C4-2B (cell line): ENCODE measurements around the gene RHBDL1.
A peak's percentile ranks its signal among the peaks of the same experiment; 100 is the strongest.

Experiments
- H3K27ac ChIP-seq: fragments of 450-650 bp; 2 replicates; pipeline ENCODE4 v1.5.1; 2017
- ZFX ChIP-seq: fragments of 450-650 bp; IDR thresholded peaks from 2 replicates; pipeline ENCODE4 v1.6.1; 2017
- TF ChIP-seq, protein P1 (sequence below): fragments of 450-650 bp; conservative IDR thresholded peaks from 2 replicates; pipeline ENCODE4 v1.5.1; 2017; ENCODE audit warnings: mild to moderate bottlenecking

Gene RHBDL1

DNA sequence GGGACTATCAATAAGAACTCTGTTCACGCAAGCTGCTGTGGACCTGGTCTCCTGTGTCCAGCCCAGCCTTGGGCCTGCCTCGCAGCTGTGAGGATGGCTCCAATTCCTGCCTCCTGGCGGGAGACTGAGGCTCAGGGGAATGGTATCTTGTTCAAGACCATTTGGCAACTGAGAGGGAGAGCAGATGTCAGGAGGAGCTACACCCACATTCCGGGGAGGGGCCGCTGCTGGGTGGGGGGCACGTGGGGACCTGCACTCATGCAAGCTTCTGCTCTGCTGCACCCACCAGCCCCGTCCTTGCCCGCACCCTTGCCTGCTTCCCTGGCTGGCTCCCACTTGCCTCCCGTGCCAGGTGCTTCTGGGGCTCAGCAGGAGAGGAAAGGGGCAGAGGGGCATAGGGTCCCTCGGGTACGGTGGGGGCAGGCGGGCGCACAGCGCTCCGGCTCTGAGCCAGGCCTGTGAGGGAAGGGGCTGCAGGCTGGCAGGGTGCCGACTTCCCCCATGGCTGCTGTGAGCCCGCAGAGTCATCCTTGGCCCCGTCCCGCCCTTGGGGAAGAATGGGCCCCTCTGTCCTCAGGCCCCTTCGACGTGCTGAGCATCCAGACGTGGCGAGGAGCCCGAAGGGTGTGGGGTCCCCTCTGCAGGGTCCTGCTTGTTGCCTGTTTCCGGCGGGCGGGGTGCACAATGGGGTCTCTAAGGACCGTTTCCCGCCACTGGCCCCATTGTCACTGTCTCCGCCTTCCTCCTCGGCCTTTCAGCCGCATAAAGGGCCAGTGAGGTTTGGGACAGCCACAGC, 42.2 kb downstream of the RHBDL1 start:
- H3K27ac ChIP-seq, result no peak overlapping the region

DNA sequence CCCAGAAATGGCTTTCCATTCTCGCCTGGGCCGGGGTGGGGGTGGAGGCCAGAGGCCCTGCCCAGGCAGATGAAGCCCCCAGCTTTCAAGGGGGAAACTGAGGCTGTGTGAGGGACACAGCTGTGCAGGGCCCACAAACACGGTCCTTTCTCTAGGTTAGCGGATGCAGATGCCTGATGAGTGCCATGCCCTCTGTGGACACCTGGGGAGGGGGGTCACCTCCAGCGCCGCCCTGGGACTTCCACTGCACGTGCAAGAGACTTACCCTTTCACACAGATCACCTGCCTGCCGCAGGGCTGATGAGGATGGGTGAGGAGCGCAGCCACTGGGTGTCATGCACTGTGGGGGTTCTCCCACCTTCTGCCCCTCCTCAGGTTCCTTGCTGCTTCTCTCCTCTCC, 42.9 kb downstream of the RHBDL1 start:
- no peak overlapping the region; the same call in 1 of the 2 replicates for H3K27ac ChIP-seq

More for the DNA sequence above, 42.2 kb downstream of the RHBDL1 start:
- TF ChIP-seq, protein P1, sequence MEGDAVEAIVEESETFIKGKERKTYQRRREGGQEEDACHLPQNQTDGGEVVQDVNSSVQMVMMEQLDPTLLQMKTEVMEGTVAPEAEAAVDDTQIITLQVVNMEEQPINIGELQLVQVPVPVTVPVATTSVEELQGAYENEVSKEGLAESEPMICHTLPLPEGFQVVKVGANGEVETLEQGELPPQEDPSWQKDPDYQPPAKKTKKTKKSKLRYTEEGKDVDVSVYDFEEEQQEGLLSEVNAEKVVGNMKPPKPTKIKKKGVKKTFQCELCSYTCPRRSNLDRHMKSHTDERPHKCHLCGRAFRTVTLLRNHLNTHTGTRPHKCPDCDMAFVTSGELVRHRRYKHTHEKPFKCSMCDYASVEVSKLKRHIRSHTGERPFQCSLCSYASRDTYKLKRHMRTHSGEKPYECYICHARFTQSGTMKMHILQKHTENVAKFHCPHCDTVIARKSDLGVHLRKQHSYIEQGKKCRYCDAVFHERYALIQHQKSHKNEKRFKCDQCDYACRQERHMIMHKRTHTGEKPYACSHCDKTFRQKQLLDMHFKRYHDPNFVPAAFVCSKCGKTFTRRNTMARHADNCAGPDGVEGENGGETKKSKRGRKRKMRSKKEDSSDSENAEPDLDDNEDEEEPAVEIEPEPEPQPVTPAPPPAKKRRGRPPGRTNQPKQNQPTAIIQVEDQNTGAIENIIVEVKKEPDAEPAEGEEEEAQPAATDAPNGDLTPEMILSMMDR, result no peak
- no peak for TF ChIP-seq ZFX

DNA sequence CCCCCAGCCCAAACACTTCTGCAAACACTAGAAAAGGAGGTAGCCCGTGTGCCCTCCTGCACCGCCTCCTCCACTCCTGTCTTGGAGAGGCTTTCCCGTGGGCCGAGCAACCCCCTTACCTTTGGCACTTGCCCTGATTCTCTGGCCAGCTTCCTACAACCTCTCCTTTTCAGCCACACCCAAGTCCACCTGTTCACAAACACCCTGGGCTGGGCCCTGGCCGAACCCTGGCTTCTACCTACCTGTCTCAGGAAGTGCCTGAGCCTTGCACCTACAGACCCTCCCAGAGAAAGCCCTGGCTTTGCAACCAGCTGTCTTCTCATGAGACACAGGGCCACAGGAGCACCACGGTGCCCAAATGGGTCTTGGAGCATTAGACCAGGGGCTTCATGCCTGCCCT, 43.5 kb downstream of the RHBDL1 start:
- no peak for TF ChIP-seq ZFX
- TF ChIP-seq, protein P1, result no peak
- H3K27ac ChIP-seq, result peak overlapping the region; percentile 100; the same call in 1 of the 2 replicates

More for the DNA sequence above, 42.9 kb downstream of the RHBDL1 start:
- TF ChIP-seq, protein P1, result no peak
- no peak for TF ChIP-seq ZFX

DNA sequence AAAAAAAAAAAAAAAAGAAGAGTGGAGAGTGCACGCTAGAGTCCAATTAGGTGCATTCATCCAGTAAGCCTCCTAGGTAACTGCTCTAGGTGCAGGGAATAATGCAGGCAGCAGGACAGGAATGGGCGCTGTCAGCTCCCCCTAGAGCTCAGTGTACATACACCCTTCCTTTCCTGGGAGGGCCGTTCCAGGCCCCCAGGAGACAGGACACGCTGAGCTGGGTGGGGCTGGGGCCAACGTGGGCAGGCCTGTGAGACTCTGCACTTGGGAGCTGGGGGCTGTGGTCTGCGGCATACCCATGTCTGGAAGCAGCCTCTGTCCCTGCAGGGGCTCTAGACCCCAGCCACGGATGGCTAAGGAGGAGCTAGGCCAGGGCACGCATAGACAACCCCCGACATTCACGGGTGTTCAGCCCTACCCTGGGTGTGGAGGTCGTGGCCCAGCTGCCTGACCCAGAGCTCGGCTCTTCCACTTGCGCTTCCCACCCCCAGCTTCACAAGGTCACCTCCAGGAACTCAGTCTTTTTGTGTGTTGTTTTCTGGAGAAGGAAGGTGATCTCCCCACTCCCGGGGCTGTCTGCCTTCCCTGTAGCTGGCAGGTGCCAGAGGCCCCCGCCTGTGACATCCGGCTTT, 44.5 kb downstream of the RHBDL1 start:
- TF ChIP-seq, protein P1, result peak; percentile 32
- no peak for TF ChIP-seq ZFX
- H3K27ac ChIP-seq, result peak overlapping the region; percentile 100

DNA sequence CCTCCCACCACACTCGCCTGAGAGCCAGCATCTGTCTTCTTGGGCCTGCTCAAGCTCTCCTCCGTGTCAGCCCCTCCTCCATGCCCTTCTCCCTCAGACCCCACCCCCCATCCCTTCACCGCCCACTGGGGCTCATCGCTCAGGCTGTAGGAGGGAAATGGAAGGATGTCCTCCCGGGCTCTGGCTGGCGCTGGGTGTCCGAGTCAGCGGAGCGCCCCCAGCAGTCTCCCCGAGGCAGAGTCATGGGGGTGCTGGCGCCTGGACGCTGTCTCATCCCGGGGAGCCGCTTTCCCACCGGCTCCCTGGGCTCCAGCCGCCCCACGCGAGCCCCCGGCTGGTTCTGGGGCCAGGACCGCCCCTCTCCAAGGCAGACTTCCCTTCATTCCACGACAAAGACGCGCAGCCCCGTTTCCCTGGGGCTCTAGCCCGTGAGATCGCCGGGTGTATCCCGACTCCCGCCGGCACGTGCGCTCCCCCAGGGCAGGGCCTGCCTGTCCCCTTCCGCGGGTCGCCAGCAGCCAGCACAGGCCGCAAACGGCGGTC, 45.0 kb downstream of the RHBDL1 start:
- peak overlapping the region; percentile 100 for H3K27ac ChIP-seq

DNA sequence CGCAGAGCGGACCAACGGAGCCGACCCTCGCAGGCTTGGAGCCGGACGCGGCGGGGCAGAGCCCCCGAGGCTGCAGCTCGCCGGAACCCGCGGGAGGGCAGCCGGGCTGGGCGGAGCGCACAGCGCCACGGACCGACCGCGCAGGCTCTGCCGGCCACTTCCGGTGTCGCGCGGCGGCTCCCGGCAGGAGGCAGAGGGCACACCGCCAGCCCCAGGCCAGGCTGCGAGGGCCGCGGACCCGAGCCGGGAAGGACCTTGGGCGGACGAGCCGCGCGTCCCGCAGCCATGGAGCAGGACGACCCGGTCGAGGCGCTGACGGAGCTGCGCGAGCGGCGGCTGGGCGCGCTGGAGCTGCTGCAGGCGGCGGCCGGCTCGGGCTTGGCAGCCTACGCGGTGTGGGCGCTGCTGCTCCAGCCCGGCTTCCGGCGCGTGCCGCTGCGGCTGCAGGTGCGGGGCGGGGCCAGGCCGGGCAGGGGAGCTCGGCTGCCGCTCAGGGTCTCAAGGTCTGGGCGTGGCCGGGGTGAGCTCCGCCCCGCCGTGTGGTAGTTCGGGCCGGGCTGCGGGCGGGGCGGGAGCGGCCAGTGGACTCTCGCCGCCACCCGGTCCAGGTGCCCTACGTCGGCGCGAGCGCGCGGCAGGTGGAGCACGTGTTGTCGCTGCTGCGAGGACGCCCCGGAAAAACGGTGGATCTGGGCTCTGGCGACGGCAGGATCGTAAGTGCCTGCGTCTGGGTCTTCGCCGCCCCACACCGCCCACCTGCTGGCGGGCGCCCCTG, 45.7 kb downstream of the RHBDL1 start, which contains the start of gene ANTKMT:
TSS of gene ANTKMT (plus strand) at position 157 of the 775 bp plus-strand sequence. CDS start at position 286, 129 bp downstream.
- TF ChIP-seq, protein P1, result no peak
- peak; percentile 46 for TF ChIP-seq ZFX
- peak within 1 kb of the TSS; percentile 100 for H3K27ac ChIP-seq

More for the DNA sequence above, 45.0 kb downstream of the RHBDL1 start:
- TF ChIP-seq, protein P1, result no peak
- no peak for TF ChIP-seq ZFX
